Measurements from ENCODE around the gene GNPTAB.
"Not testable (repeated sequence)": the region's sequence is repeated elsewhere in the genome, so short reads cannot be mapped to it uniquely, and the experiment has no call there.

The GNPTAB gene

DNA sequence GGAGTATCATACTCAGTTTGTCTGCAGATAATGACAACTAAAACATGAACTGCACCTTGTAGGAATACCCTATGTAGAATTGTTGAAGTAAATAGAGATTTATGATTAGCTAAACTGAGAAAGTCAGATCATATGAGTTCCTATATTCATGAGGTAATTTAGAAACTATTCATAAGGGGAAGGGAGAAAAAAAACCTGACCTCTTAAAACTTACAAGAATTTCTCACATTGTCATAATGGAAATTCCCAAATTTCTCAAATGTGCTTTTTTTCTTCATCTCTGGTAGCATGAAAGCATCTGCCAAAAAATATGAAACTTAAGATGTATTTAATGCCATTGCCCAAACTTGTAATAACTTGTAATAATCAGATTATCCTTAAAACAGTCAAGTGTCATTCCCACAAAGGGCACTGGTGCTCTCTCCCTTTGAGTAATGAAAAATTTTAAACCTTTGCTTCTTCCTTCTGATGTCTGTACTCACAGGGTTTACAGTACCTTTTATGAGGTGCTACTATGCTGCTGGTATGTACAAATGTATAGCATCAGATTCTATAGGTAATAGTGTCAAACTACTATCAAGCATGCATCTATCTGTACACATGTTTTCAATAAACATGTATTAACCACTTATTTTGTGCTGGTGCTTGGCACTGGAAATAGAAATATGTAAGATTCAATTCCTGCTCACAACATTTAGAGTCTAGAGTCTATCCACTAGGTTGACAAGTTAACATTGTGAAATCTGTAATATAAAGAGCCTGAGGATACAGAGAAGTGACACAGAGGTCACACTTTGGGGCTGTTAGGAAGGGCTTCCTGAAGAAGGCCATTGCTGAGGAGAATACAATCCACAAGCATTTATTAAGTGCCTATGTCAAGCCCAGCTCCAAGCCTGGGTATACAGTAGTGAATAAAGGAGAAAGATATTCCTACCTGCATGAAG, 29.2 kb upstream of the GNPTAB start:
- H3K4me3 ChIP-seq (ENCODE audit: control insufficient read depth, low read depth, low read length) = no peak overlapping the region
- TF ChIP-seq CTCF (IDR thresholded peaks at IDR 0.05; ENCODE audit: control insufficient read depth, insufficient read depth, low read depth, low read length, missing control alignments) = no peak
- DNase-seq (ENCODE audit: low read depth) = no peak

DNA sequence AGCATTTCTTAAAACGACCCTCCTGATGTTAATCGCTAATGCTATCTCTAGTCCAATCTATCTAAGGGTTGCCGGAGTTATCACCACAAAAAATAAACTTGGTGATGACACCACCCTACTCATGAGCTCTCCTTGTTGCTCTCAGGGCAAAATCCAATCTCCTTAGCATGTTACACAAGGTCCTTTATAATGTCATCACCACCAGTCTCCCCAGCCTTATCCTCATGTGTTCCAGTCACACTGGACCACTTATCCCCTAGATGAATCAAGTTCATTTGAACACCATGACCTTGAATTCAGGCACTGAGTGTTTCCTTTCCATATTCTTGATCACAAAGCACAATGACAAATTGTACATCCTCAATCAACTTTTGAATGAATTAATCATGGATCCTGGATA, 27.6 kb upstream of the GNPTAB start:
- no peak overlapping the region for H3K4me3 ChIP-seq (ENCODE audit: control insufficient read depth, low read depth, low read length)
- no peak for DNase-seq (ENCODE audit: low read depth)
- TF ChIP-seq CTCF (IDR thresholded peaks at IDR 0.05; ENCODE audit: control insufficient read depth, insufficient read depth, low read depth, low read length, missing control alignments) = no peak

GRCh38 chr12:101857043-101857558, 26.3 kb upstream of the GNPTAB start:
- DNase-seq (ENCODE audit: low read depth) = peak; percentile 82
- no peak overlapping the region for H3K4me3 ChIP-seq (ENCODE audit: control insufficient read depth, low read depth, low read length)
- TF ChIP-seq CTCF (IDR thresholded peaks at IDR 0.05; ENCODE audit: control insufficient read depth, insufficient read depth, low read depth, low read length, missing control alignments) = no peak

DNA sequence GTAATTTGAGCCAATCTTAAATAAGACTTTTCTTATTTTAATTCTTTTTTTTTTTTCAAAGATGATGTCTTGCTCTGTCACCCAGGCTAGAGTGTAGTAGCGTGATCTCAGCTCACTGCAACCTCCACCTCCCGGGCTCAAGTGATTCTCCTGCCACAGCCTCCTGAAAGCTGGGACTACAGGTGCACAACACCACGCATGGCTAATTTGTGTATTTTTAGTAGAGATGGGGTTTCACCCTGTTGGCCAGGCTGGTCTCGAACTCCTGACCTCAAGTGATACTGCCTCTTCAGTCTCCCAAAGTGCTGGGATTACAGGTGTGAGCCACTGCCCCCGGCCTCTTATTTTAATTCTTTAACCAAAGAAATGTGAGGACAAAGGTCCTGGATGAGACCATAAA, 25.9 kb upstream of the GNPTAB start:
- DNase-seq (ENCODE audit: low read depth); H3K4me3 ChIP-seq (ENCODE audit: control insufficient read depth, low read depth, low read length): not testable (repeated sequence)

DNA sequence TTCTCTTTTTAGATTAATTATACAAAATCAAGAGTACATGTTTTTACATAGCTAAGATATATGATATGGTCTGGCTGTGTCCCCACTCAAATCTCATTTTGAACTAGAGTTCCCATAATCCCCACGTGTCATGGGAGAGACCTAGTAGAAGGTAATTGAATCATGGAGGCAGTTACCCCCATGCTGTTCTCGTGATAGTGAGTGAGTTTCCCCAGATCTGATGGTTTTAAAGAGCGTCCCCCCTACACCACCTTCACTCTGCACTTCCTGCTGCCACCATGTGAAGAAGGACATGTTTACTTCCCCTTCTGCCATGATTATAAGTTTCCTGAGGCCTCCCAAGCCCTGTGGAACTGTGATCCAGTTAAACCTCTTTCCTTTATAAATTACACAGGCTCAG, 25.2 kb upstream of the GNPTAB start:
- H3K4me3 ChIP-seq (ENCODE audit: control insufficient read depth, low read depth, low read length) = no peak overlapping the region
- no peak for DNase-seq (ENCODE audit: low read depth)
- TF ChIP-seq CTCF (IDR thresholded peaks at IDR 0.05; ENCODE audit: control insufficient read depth, insufficient read depth, low read depth, low read length, missing control alignments) = no peak

GRCh38 chr12:101855364-101855884, 24.7 kb upstream of the GNPTAB start:
- TF ChIP-seq CTCF (IDR thresholded peaks at IDR 0.05; ENCODE audit: control insufficient read depth, insufficient read depth, low read depth, low read length, missing control alignments) = no peak
- H3K4me3 ChIP-seq (ENCODE audit: control insufficient read depth, low read depth, low read length) = no peak overlapping the region
- DNase-seq (ENCODE audit: low read depth) = no peak

DNA sequence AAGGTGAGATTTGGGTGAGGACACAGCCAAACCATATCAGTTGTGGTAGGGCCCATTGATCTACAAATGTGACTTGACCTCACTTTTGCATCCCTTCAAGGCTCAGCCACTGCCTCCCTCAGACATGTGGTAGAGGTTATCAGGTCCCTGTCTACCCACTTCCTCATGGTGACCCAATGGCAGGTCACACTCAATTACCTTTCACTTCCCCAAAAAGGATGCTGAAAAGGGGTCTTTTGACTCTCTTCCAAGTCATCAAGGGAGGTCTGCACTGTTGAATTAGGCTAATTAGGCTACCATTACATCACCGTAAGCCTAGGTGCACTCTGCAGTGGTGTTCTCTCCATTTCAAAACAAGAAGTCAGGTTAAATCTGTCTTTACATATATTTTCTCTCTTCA, 24.0 kb upstream of the GNPTAB start:
- no peak overlapping the region for H3K4me3 ChIP-seq (ENCODE audit: control insufficient read depth, low read depth, low read length)
- DNase-seq (ENCODE audit: low read depth) = no peak
- TF ChIP-seq CTCF (IDR thresholded peaks at IDR 0.05; ENCODE audit: control insufficient read depth, insufficient read depth, low read depth, low read length, missing control alignments) = no peak
